Bronchial epithelial cell (primary cell): ENCODE results near the gene SYCE3. TPM values are rescaled to one million over a fixed set of nuclear protein-coding genes. Genes with fewer than 3 reads are reported as not detected.

Experiments
- DNase-seq: peaks from one replicate; pipeline ENCODE4 v3.0.0-alpha.2; 2010; ENCODE audit warnings: low read depth
- FAIRE-seq: peaks from 2 replicates; lab custom pipeline; 2011; peaks lifted over from hg19 to GRCh38; lab: Jason Lieb, UNC
- H3K27me3 ChIP-seq: 2 replicates; pipeline ENCODE4 v1.5.1; 2011; ENCODE audit warnings: low read length; ENCODE audit not compliant: control insufficient read depth, insufficient read depth
- H3K36me3 ChIP-seq: 2 replicates; pipeline ENCODE4 v1.5.1; 2011; ENCODE audit warnings: low read length; ENCODE audit not compliant: control insufficient read depth, insufficient read depth
- H3K4me3 ChIP-seq: 2 replicates; pipeline ENCODE4 v1.5.1; 2011; ENCODE audit warnings: mild to moderate bottlenecking, low read depth, low read length, control low read depth
- CTCF ChIP-seq: IDR thresholded peaks from 2 replicates; pipeline ENCODE4 v1.5.1; 2011; ENCODE audit warnings: mild to moderate bottlenecking, moderate library complexity, low read length, control low read depth, inconsistent platforms; ENCODE audit not compliant: insufficient read depth, severe bottlenecking
- total RNA-seq: library from RNA; depleted of rRNA; stranded (reverse); fragments of >200 nt; gene quantifications from 2 replicates; pipeline ENCODE4 v1.2.1, GENCODE V29; 2014

Gene SYCE3
- total RNA-seq, 1 donor from 2014 or later, result 0.79 TPM

GRCh38 chr22:50548921-50549790 lies 13.6 kb downstream of the SYCE3 start:
- no peak for TF ChIP-seq CTCF
- no peaks in the 10 kb centered on the region for H3K36me3 ChIP-seq
- FAIRE-seq, result no peak
- peaks cover 3% of the 10 kb centered on the region for H3K27me3 ChIP-seq
- no peak for DNase-seq
- H3K4me3 ChIP-seq, result no peak overlapping the region

- Histone ChIP-seq H3K27me3 (peaks cover 3% of the 10 kb centered on the region), H3K36me3 (no peaks in the 10 kb centered on the region), H3K4me3 (no peak overlapping the region)
- DNase-seq (no peak), FAIRE-seq (no peak)
- no peak for TF ChIP-seq CTCF
Observed at GRCh38 chr22:50548040-50548920, 14.4 kb downstream of the SYCE3 start.

- no peaks in the 10 kb centered on the region for H3K36me3 ChIP-seq
- peaks cover 3% of the 10 kb centered on the region for H3K27me3 ChIP-seq
- FAIRE-seq (no peak), DNase-seq (no peak)
- TF ChIP-seq CTCF, result no peak
- no peak overlapping the region for H3K4me3 ChIP-seq
Observed at GRCh38 chr22:50547263-50547985, 15.3 kb downstream of the SYCE3 start.

GRCh38 chr22:50546326-50547262 lies 16.1 kb downstream of the SYCE3 start:
- DNase-seq (no peak), FAIRE-seq (no peak)
- H3K27me3 ChIP-seq, result peaks cover 3% of the 10 kb centered on the region
- H3K4me3 ChIP-seq, result no peak overlapping the region
- no peaks in the 10 kb centered on the region for H3K36me3 ChIP-seq
- no peak for TF ChIP-seq CTCF
